Measurements from ENCODE around the gene CACNA1H.

The CACNA1H gene

DNA sequence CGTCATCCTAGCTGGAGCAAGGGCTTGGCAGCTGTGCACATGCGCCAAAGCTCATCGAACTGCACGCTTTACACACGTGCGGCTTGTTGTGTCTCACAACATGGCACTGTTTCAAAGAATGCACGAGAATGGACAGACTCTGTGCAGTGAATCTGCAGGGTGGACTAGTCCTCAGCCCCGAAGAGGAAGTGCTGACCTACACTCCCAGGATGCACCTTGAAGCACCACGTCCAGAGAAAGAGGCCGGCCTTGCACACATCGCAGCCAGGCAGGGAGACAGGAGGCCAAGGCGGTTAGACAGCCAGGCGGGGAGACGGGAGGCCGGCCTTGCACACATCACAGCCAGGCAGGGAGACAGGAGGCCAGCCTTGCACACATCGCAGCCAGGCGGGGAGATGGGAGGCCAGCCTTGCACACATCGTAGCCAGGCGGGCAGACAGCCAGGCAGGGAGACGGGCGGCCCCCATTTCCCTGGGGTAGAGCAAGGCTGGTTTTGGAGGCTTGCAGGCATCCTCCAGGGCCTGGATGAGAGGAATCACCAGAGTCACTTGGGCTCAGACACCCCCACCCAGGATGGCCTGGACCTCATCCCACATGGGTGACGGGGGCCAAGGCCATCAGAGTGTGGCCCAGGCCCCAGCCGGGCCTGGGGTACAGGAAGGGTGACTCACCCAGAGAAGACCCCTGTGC is 9.0 kb upstream of the CACNA1H start:
- DNase-seq (ENCODE audit: low spot score), result no peak

DNA sequence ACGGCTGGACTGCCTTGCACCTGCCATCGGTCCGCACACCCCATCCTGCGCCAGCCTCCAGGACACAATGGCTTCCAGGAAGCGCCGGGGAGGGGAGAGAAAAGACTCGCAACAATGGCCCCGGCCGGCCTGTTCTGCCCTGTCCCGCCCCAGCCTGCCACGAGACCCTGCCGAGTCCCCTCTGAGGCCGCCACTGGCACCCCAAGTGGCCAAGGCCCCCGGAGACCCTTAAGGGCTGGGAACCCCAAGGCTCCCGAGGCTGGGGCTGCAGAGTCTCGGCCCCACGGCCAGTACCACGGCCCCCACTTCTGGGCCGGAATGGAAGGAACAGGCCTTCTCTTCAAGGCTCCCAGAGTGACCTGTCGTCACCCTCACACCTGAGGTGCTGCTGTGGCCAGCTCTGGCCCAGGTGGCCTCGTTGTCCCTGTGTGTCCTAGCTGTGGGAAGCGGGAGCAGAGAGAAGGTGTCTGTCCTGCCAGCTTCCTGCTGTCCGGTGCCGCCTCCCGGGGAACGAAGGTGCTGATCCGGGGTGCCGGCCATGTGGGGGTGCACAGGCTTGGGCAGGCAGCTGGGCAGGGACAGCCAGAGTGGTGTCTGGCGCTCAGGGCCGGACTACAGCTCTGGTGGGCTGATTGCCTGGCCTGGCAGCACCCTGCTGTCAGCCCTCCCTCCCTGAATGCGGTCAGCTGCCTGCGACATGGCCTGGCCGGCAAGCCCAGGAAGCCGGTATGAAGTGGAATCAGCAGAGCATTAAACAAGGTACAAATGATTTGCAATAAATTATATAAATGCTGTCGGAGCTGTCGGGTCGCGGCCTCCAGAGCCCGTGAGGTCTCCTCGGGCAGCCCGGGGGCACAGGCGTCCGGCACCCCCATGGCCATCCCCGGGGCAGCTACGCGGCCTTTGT is 8.2 kb upstream of the CACNA1H start:
- DNase-seq (ENCODE audit: low spot score), result no peak

DNA sequence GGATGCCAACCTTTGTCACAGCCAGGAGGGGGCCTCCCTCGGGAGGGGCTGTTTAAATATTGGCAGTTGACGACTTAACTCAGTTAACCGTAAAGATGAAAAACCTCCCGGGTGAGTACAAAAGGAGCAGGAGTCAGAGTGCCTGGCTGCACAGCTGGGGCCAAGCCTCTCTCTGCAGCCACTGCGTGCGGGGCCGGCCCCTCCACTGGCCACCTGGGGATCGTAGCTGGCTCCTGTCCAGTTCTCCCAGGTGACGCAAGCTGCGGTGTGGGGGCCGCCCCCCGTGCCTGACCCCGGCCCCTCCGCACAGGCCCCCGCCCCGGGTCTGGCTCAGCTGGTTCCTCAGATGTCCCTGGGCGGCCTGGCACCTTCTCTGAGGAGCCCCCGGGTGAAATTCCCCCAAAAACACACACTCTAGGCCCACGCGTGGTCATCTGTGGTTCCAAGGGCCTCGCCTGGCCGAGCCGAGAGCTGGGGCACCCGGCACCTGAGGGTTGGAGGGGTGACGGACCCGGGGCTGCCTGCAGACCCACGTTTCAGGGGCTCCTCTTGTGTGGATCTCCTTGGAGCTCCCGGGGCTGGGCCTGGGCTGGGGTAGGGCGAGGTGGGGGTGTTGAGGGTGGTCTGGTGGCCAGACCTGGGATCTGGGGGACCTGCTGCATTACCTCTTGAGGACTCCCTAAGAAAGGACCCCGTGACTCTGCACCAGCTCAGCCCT is 7.4 kb upstream of the CACNA1H start:
- no peak for DNase-seq (ENCODE audit: low spot score)

DNA sequence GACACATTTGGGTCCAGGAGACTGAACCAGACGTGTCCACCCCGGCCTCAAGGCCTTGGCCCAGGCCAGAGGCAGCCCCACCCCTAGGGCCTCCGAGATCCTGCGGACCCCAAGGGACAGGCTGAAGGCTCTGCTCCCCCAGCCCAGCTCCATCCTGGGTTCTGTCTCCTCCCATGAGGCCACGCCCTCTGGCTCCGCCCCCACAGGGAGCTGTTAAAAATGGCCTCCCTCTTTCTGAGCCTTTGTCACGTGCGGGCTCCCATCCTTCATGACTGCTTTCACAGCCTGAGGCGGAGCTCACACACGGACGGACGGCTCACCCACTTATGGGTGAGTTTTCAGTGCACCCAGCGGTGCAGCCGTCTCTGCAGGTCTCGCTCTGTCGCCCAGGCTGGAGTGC is 6.5 kb upstream of the CACNA1H start:
- no peak for DNase-seq (ENCODE audit: low spot score)

DNA sequence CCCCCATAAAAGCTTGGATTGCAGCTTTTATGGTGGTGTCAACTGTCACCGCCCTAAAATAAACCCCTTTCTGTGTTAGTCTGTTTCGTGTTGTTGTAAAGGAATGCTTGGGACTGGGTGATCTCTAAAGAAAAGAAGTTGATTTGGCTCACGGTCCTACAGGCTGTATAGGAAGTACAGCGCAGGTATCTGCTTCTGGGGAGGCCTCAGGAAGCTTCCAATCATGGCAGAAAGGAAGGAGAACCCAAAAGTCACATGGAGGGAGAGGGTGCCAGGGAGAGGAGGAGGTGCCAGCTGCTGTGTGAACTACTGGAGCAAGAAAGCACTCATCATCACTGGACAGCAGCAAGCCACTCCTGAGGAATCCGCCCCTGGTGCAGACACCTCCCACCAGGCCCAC is 5.9 kb upstream of the CACNA1H start:
- no peak for DNase-seq (ENCODE audit: low spot score)

DNA sequence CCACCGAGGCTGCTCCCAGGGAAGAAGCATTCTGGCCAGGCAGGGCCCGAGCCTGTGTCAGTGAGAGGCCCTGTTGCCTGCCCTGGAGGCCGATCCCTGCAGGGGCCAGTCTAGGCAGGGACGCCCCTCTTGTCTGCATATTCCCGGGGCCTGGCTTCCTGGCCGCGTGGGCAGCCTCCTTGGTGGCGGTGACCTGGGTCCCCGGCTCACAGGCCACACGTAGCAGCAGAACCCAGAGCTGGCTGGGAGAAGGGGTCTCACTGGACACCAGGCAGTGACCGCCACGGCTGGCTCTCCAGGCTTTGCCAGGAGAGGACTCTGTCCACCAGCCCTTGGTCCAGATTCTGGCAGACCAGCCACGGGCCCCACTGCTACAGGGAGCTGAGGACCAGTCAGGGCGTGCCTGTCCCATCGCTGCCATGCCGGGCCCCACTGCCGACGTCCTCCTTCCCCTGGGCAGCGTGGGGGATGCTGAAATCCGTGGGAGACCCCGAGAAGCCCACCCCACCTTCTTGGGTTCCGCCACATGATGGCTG is 3.7 kb upstream of the CACNA1H start:
- DNase-seq (ENCODE audit: low spot score), result no peak

DNA sequence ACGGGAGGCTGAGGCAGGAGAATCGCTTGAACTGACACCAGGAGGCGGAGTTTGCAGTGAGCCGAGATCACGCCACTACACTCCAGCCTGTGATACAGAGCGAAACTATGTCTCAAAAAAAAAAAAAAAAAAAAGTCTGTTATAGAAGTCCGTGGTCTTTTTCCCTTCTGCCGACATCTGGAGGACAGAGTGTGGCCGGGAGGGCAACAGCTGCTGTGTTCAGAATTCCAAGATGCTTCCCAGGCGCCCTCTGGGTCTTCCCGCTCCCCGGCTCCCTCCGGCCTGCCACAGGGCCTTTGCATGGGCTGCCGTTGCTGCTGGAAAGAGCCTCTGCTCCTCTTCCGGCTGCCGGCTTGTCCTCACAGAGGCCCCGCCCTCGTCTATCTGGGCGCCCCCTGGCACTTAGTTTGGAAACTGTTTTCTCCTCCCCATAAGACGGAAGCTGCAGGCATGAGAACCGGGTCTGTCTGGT is 2.4 kb upstream of the CACNA1H start:
- peak; percentile 69 for DNase-seq (ENCODE audit: low spot score)

DNA sequence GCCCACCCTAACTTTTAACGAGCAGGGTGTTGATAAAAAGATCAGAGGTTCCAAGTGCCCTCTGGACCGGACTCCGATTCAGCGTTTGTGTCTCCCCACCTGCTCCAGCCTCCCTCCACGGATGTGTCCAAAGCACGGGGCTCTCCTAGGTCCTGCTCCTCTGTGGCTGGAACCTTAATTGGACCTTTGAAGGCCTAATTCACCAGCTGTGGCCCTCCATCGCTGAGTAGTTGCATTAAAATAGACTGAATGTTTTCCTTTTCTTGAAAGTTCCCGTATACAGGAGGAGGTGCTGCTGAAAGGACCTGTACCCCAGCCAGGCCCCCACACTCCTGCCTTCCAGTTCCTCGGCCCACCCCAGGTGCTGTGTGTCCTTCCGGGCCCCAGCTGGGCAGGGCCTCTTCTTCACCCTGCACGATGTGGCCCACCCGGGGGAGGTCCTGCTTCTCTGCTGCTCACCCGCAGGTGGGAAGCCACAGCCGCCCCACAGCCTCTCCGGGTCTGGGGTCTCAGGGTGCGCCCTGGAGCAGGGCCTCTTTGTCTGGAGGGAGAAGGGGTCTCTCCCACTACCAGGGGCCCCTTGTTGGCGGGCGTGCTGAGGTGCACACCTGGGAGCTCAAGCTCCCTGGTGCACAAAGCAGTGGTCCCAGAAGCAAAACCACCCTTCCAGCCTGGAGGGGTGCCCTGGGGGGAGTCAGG is 1.3 kb upstream of the CACNA1H start:
- no peak for DNase-seq (ENCODE audit: low spot score)

DNA sequence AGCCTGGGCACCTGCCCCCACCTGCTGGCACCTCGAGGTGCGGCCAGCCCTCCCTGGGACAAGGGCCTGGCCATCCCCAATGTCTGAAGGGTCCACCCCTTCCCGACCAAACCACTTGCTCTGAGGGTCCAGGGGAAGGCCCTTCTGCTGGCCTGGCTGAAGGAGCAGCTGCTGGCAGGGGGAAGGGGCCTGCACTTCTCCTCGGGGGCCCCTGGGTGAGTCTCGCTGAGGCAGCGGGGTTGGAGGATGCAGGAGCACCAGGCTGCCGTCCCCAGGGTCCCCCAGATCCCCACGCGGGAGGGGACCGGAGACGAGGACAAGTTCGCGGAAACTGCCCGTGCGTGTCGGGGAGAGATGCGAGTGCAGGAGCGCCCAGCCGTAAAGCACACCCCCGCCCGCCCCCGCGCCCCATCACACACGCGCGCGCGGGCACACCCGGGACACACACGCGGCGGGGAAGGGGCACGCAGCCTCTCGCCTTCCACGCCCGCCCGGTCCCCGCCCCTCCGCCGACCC is 725 bp upstream of the CACNA1H start:
- DNase-seq (ENCODE audit: low spot score), result peak; percentile 56

DNA sequence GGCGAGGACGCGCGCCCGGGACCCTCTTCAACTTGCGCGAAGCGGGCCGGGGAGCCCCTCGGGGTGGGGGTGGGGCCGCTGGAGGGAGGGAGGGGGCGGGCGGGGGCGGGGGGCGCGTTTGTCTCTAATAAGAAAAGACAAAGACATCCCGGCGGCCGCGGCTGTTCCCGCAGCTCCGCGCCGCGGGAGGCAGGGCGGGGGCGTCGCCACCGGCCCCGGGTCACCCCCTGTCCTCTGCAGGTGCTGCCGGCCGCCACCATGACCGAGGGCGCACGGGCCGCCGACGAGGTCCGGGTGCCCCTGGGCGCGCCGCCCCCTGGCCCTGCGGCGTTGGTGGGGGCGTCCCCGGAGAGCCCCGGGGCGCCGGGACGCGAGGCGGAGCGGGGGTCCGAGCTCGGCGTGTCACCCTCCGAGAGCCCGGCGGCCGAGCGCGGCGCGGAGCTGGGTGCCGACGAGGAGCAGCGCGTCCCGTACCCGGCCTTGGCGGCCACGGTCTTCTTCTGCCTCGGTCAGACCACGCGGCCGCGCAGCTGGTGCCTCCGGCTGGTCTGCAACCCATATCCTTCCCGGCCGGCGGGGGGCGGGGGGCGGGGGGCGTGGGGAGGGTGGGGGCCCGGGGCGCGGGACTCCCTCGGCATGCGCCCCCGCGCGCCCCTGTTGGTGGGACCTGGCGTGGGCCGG is 714 bp downstream of the CACNA1H start:
- no peak for DNase-seq (ENCODE audit: low spot score)

DNA sequence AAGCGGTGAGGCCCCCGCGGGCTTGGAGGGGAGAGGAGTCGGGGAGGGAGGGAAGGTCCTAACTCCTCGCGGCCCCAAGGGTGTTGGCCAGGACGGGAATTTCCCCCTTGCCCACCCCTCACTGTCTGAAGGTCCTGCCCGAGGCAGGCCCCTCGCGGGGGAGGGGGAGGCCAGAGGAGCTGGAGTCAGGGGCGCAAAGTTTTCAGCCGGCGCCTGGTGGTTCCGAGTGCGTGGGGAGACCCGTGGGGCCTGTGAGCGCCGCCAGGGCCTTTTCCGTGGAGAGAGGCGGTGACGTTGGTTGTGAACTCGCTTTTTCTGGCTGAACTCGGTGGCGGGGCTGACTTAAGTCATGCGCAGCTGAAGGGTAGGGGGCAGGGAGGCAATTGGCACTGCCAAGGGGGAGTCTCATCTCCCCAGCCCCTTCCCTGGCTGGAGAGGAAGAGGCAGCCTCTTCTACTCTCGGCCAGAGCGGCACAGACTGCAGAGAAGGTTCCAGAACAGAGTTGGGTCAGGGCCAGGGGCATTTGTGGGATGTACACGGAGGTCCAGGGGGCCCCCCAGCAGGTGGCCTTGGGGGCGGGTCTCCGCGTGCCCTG is 1.5 kb downstream of the CACNA1H start:
- DNase-seq (ENCODE audit: low spot score), result peak; percentile 72

DNA sequence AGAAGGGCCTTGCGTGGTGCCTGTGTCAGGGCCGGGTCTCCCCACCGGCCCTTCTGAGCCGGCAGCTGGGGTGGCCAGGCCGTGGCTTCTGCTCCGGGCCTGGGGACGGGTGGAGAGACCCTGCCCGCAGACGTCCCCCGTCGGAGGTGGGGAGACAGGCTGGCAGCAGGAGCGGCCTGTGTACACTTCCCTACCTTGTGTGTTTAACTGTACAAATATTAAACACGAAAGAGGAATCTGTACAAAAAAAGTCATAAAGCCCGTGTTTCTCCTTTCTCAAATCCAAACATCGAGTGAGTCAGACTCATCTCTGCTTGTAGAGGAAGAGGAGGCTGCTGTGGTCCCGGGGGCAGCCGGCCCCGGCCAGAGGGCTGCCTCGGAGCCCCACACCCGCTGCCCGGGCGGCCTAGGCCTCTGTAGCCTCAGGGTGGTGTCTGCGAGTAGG is 2.0 kb downstream of the CACNA1H start:
- peak; percentile 75 for DNase-seq (ENCODE audit: low spot score)

DNA sequence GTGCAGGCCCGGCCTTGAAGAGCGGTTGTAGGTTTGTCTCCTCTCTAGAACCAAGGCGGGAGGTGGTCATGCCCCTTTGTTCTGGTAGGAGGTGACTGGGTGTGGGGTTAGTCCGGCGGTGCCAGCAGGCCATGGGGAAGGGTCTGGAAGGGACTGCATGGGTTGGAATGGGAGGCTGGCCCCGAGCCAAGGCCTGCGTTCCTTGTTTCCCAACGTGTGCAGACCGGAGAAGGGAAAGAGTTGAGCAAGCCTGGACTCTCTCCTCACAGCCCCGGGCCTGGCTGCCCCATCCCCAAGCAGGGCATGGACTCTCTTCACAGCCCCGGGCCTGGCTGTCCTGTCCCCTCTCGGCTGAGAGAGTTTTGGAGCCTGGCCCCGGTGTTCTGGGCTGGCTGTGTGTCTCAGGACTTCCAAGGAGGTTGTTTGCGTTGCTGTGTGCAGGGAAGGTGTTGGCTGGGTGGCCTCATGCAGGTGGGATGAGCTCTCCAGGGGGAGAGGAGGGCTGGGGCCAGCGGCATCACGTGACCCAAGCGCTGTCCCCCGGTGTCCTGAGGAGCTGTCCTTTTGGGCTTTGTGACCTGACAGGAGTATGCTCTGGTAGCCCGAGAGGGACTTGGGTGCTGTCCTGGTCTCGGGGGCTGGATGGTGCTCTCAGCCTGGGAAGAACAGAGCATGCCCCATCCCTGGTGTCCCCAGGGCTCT is 2.6 kb downstream of the CACNA1H start:
- no peak for DNase-seq (ENCODE audit: low spot score)

DNA sequence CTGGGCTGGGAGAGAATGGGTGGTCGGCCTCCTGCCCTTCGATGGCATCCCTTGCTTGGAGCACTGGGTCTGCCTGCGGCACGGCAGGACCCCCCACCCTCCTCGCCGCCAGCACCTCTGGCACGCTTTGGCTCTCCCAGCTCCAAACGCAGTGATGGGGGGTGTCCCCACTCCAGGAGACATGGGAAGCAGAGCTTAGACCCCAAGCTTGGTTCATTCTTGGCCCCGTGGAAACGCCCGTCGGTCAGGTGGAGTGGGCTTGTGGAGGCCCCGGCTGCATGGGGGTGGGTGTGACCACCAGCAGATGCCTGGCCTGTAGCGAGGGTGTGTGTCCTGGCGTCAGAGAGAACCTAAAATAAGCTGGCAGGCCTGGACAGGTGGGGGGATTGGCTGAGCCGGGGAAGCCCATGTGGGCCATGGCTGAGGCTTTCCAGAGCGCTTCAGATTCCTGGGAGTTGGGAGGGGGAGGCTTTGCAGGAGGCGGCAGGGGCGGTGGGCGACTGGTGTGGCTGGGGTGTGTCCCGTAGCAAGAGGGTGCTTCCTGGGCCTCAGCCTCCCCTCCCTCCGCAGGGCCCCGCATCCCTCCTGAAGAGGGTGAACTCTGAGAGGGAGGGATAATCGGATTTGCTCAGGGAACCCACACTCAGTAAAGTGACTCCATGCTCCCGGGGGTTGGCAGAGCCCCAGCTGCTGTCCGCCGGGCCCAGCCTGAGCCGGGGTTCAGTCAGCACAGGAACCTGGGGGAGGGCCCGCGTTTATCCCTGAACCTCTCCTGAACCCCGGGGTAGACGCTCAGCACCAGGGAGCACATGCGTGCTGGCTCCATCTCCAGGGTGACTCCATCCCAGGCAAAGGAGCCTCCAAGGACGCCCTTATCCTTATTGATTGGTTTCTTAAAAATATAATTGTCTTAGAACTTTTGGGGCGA is 3.4 kb downstream of the CACNA1H start:
- no peak for DNase-seq (ENCODE audit: low spot score)

DNA sequence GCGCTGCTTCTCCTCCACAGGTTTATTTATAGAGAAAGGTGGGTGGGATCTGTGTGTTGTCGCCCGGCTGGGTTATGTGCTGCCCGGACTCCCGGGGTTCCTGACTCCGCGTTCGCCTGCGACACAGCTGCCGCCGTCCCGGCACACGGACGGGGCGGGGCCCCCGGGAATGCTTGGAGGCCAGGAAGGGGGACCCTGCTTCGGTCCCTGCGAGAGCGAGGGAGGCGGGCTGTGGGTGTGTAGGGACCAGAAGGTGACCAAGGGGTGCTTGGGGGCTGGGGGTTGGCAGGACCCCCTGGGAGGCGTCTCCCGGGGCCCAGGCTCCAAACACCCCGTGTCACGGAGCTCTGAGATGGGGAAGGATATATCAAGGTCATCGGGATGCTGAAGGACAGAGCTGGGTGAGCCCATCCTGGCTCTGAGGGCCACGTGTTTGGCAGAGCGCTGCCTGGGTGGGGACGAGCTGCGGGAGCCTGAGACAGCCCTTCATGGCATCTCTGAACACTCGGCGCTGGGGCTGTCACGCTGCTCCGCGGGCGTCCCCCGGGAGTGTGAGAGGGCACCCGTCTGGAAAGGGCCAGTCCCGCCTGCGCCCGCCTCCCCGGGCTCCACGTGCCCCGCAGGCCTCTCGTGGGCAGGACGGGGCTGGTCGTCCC is 4.2 kb downstream of the CACNA1H start:
- DNase-seq (ENCODE audit: low spot score), result no peak

DNA sequence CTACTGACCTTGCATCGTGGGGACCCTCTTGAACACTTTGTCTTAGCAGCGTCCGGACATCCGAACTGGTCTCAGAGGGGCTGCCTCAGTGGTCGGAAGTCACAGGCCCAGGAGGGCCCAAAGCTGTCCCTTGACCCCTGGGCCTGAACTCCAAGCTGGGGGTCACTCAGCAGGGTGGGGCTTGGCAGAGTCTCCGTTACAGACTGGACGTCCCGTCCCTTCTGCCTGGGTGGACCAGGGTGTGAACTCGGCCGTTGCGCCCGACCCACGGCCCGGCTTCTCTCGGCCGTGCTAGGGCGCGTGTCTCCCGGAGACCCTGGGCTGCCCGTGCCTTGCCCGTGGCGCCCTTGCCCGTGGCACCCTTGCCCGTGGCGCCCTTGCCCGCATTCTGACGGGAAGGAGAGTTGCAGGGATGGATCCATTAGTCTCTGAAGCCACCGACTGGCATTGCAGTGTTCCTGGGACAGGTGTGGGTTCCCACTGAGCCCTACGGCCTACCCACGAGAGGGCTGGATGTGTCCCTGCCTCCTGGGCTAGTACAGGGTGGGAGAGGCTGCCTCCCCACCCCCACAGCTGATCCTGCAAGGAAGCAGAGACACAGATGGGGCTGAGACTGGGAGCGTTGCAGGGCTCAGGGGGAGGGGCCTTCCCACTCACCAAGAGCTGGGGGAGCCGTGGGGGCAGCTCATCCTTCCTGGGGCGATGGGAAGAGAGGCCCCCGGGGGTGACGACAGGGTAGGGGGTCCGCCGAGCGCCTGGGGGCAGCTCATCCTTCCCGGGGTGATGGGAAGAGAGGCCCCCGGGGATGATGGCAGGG is 4.9 kb downstream of the CACNA1H start:
- no peak for DNase-seq (ENCODE audit: low spot score)

Measured in hepatic stellate cell (primary cell).